Activated CD4-positive, alpha-beta T cell treated with anti-CD3 and anti-CD28 coated beads, Interleukin-2, amount 10 ng/mL, durations not matched to agents 7 days and 5 days (primary cell): ENCODE results near the gene PVRIG. TPM values are rescaled to one million over a fixed set of nuclear protein-coding genes. Genes with fewer than 3 reads are reported as not detected.
"Not testable (repeated sequence)": the region's sequence is repeated elsewhere in the genome, so short reads cannot be mapped to it uniquely, and the experiment has no call there.

Source experiments
- CTCF ChIA-PET: fragments of 350-600 bp; sonication (Branson Sonifier 250); formaldehyde crosslinking; loops from one replicate; lab custom pipeline; 2021; ENCODE audit warnings: antibody characterized with exemption; lab: Charles Lee
- POLR2A ChIA-PET: fragments of 350-600 bp; sonication (Branson Sonifier 250); formaldehyde crosslinking; loops from one replicate; lab custom pipeline; 2021; ENCODE audit warnings: antibody characterized with exemption; lab: Charles Lee
- DNase-seq: peaks from one replicate; pipeline ENCODE4 v3.0.0-alpha.2; 2020
- H3K27ac Mint-ChIP-seq: one replicate; pipeline ENCODE4 v1.8.0; 2021; ENCODE audit warnings: mild to moderate bottlenecking, moderate library complexity, mixed read lengths
- H3K27me3 Mint-ChIP-seq: one replicate; pipeline ENCODE4 v1.8.0; 2021; ENCODE audit warnings: mixed read lengths
- H3K36me3 Mint-ChIP-seq: one replicate; pipeline ENCODE4 v1.8.0; 2021; ENCODE audit warnings: low read depth, mixed read lengths
- H3K4me1 Mint-ChIP-seq: one replicate; pipeline ENCODE4 v1.8.0; 2021; ENCODE audit warnings: mixed read lengths
- H3K4me3 Mint-ChIP-seq: one replicate; pipeline ENCODE4 v1.8.0; 2021; ENCODE audit warnings: mild to moderate bottlenecking, moderate library complexity, mixed read lengths
- H3K9me3 Mint-ChIP-seq: one replicate; pipeline ENCODE4 v1.8.0; 2021; ENCODE audit warnings: mixed read lengths
- total RNA-seq, 2 experiments: library from RNA; stranded (reverse); gene quantifications; one replicate each; pipeline ENCODE4 v1.2.3, GENCODE V29; 2021

PVRIG gene
- total RNA-seq: 10 to 100 TPM; 61.2 to 66.6 TPM

DNA sequence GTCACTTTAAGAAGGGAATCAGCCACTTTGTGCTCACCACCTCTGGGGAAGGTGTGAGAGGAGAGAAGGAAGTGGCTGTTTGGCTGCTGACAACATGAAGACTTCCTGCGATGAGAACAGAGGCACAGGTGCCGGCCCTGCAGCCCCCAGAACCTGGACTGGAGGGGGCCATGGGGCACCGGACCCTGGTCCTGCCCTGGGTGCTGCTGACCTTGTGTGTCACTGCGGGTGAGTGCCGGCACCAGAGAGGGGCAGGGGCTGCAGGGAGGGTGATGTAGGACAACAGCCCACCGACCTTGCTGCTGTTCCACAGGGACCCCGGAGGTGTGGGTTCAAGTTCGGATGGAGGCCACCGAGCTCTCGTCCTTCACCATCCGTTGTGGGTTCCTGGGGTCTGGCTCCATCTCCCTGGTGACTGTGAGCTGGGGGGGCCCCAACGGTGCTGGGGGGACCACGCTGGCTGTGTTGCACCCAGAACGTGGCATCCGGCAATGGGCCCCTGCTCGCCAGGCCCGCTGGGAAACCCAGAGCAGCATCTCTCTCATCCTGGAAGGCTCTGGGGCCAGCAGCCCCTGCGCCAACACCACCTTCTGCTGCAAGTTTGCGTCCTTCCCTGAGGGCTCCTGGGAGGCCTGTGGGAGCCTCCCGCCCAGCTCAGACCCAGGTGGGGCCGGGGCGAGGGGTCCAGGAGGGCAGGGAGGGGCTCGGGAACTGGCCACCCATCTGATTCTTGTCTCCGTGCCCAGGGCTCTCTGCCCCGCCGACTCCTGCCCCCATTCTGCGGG, at the start of gene PVRIG:
Gene PVRIG (plus strand): TSS at position 149 of the 785 bp plus-strand sequence. CDS start 22 bp downstream, at position 171.
- CTCF ChIA-PET: interaction anchor here (1.2 to 2.4 kb wide), 3 partner anchors 14 to 95 kb away, joined by 3 to 7 read pairs (median 5); no protein-coding TSS in a partner anchor
- H3K9me3 Mint-ChIP-seq: not testable (repeated sequence)
- peaks cover 68% of the 10 kb centered on the region for H3K4me1 Mint-ChIP-seq

GRCh38 chr7:100170101-100170897, 49.5 kb upstream of the PVRIG start:
- H3K27me3 Mint-ChIP-seq: peaks cover 9% of the 10 kb centered on the region
- peaks cover 70% of the 10 kb centered on the region for H3K4me1 Mint-ChIP-seq
- POLR2A ChIA-PET: no interaction called here
- CTCF ChIA-PET: interaction anchor here (0.6 to 1.5 kb wide), 3 partner anchors 10 to 20 kb away, joined by 3 to 5 read pairs (median 5); no protein-coding TSS in a partner anchor
- DNase-seq: no peak
- peaks cover 11% of the 10 kb centered on the region for H3K36me3 Mint-ChIP-seq
- H3K4me3 Mint-ChIP-seq: peak overlapping the region; percentile 61
- H3K9me3 Mint-ChIP-seq: no peaks in the 10 kb centered on the region
- peak overlapping the region; percentile 84 for H3K27ac Mint-ChIP-seq

More for the DNA sequence above, at the start of gene PVRIG:
- Mint-ChIP-seq H3K4me3 (peak within 1 kb of the TSS; percentile 82), H3K27ac (peak within 1 kb of the TSS; percentile 98), H3K36me3 (peaks cover 54% of the 10 kb centered on the region)
- POLR2A ChIA-PET, H3K27me3 Mint-ChIP-seq: not testable (repeated sequence)
- peak; percentile 41 for DNase-seq

DNA sequence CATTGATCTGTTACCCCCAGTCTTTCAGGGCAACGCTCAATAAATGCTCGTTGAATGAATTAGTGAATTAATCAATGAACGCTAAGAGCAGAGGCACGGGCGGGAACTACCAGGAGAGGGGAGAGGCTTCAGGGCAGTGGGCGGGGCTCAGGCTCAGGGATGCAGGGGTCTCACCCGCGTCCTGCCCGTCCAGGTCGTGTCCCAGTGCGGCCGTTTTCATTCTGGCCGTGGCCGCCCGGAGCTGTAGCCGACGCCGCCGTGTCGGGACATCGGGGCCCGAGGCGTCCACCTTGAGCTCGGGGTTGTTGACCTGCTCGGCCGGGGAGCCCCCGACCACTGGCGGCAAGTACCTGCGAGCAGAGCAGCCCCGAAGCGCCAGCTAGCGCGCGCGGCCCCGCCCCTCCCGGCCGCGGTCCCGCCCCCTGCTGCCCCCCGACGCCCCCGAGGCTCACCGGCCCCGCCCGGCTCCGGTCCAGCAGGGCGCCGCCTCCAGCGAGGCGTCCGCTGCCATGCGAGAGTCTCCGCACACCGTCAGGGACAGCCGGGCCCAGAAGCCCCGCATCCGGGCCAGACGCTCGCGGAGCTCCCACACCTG, 48.6 kb upstream of the PVRIG start:
- Mint-ChIP-seq H3K4me1 (peaks cover 69% of the 10 kb centered on the region), H3K4me3 (peak overlapping the region; percentile 61), H3K36me3 (peaks cover 13% of the 10 kb centered on the region), H3K9me3 (no peaks in the 10 kb centered on the region), H3K27ac (peak overlapping the region; percentile 84), H3K27me3 (peaks cover 9% of the 10 kb centered on the region)
- DNase-seq: peak; percentile 33
- ChIA-PET POLR2A (no interaction called here), CTCF (interaction anchor here (0.6 to 1.5 kb wide), 4 partner anchors 7 to 19 kb away, joined by 3 to 5 read pairs (median 4); no protein-coding TSS in a partner anchor)

- ChIA-PET POLR2A (interaction anchor here (1.0 kb wide), 1 partner anchor 36 kb away, joined by 3 read pairs; no protein-coding TSS in a partner anchor), CTCF (interaction anchor here (0.6 to 1.5 kb wide), 4 partner anchors 8 to 48 kb away, joined by 3 to 5 read pairs (median 4); no protein-coding TSS in a partner anchor)
- peak overlapping the region; percentile 63 for H3K4me3 Mint-ChIP-seq
- H3K9me3 Mint-ChIP-seq: no peaks in the 10 kb centered on the region
- H3K4me1 Mint-ChIP-seq: peaks cover 69% of the 10 kb centered on the region
- H3K27ac Mint-ChIP-seq: no peak overlapping the region
- DNase-seq: no peak
- H3K36me3 Mint-ChIP-seq: peaks cover 13% of the 10 kb centered on the region
- peaks cover 9% of the 10 kb centered on the region for H3K27me3 Mint-ChIP-seq
These were observed 47.9 kb upstream of the PVRIG start for GRCh38 chr7:100171840-100172239.

DNA sequence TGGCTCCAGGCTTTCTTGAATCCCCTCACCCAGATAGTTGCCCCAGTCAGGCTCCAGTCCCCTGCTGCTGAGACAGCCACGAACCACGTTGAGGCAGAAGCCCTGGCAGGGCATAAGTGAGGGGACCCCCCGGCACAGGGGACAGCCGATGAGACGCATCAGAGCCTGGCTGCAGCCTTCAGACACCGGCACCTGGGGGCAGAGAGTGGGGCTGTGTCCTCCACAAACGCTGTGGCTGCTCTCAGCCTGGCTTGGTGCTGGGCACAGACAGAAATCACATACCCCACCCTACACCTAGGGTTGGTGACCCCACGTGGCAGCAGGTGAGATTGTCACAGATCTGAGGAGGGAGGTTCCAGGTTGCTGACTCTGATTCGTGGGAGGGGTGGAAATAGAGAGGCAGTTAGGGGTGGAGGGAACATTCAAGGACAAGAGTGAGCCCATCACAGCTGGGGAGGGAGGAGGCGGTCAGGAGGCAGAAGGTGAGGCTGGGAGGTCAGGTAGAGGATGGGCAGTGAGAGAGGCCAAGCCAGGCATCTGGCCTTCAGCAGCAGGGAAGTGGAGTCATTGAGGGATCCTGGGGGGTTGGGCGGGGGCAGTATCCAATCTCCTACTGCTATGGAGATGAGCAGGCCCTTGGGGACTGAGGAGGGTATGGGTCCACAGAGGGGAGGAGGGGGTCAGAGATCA, 45.8 kb upstream of the PVRIG start:
- H3K4me3 Mint-ChIP-seq: no peak overlapping the region
- H3K9me3 Mint-ChIP-seq: no peaks in the 10 kb centered on the region
- no peak overlapping the region for H3K27ac Mint-ChIP-seq
- DNase-seq: no peak
- POLR2A ChIA-PET: interaction anchor here (0.7 kb wide), 1 partner anchor 25 kb away, joined by 3 read pairs; the partner anchor contains the start of gene LAMTOR4
- CTCF ChIA-PET: interaction anchor here (0.7 to 1.0 kb wide), 3 partner anchors 15 to 851 kb away, joined by 3 to 4 read pairs (median 3); no protein-coding TSS in a partner anchor
- peaks cover 16% of the 10 kb centered on the region for H3K36me3 Mint-ChIP-seq
- H3K27me3 Mint-ChIP-seq: peaks cover 9% of the 10 kb centered on the region
- H3K4me1 Mint-ChIP-seq: peaks cover 65% of the 10 kb centered on the region

GRCh38 chr7:100174582-100174981, 45.2 kb upstream of the PVRIG start:
- Mint-ChIP-seq H3K27ac (no peak overlapping the region), H3K27me3 (peaks cover 9% of the 10 kb centered on the region), H3K36me3 (peaks cover 16% of the 10 kb centered on the region), H3K4me1 (peaks cover 65% of the 10 kb centered on the region), H3K4me3 (no peak overlapping the region), H3K9me3 (no peaks in the 10 kb centered on the region)
- no peak for DNase-seq
- POLR2A ChIA-PET: no interaction called here
- CTCF ChIA-PET: interaction anchor here (1.1 kb wide), 1 partner anchor 16 kb away, joined by 4 read pairs; no protein-coding TSS in a partner anchor

DNA sequence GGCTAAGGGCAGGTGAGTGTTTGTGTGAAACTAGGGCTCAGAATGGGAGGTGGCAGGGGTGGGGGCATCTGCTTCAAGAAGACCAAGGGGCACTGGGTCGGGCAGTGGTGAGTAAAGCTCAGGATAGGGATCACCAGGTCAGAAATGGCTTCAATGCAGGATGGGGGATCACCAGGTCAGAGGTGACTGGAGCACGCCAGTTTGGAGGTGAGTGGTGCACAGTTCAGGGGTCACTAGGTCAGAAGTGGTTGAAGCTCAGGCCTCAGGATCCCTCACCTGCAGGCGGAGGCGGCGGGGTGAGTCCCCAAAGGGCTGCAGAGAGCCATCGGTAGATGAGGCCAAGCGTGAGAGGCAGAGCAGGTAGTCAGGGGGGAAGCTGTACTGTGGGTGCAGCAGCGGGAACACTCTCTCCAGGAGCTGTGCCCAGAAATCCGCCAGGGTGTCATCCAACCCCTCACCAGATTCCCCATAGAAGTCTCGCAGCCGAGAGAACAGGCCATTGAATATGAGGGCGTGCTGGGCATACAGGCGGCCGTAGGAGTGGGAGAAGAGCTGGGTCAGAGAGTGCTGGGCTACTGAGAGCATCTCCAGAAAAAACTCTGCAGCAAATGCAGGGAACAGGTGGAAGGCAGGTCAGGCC, 44.3 kb upstream of the PVRIG start:
- Mint-ChIP-seq H3K27ac (peak overlapping the region; percentile 57), H3K4me3 (peak overlapping the region; percentile 64), H3K36me3 (peaks cover 18% of the 10 kb centered on the region), H3K4me1 (peaks cover 61% of the 10 kb centered on the region), H3K9me3 (peaks cover 2% of the 10 kb centered on the region), H3K27me3 (peaks cover 8% of the 10 kb centered on the region)
- ChIA-PET CTCF (interaction anchor here (1.1 to 3.7 kb wide), 3 partner anchors 15 to 44 kb away, joined by 3 to 13 read pairs (median 4); no protein-coding TSS in a partner anchor), POLR2A (no interaction called here)
- DNase-seq: no peak

- ChIA-PET POLR2A (interaction anchor here (0.8 to 1.0 kb wide), 2 partner anchors 223 to 252 kb away, joined by 3 to 7 read pairs; partner anchors contain the start of gene ZCWPW1), CTCF (interaction anchor here (0.6 to 3.7 kb wide), 7 partner anchors 8 to 48 kb away, joined by 3 to 13 read pairs (median 4); partner anchors contain the start of gene GAL3ST4)
- H3K9me3 Mint-ChIP-seq: peaks cover 5% of the 10 kb centered on the region
- DNase-seq: no peak
- H3K27me3 Mint-ChIP-seq: peaks cover 2% of the 10 kb centered on the region
- peak overlapping the region; percentile 78 for H3K4me3 Mint-ChIP-seq
- H3K36me3 Mint-ChIP-seq: peaks cover 23% of the 10 kb centered on the region
- H3K27ac Mint-ChIP-seq: peak overlapping the region; percentile 59
- H3K4me1 Mint-ChIP-seq: peaks cover 64% of the 10 kb centered on the region
These were observed 43.4 kb upstream of the PVRIG start for GRCh38 chr7:100176096-100177044.

- H3K9me3 Mint-ChIP-seq: peaks cover 5% of the 10 kb centered on the region
- DNase-seq: peak; percentile 98
- peaks cover 69% of the 10 kb centered on the region for H3K4me1 Mint-ChIP-seq
- no peaks in the 10 kb centered on the region for H3K27me3 Mint-ChIP-seq
- ChIA-PET POLR2A (interaction anchor here (0.8 to 1.0 kb wide), 2 partner anchors 224 to 251 kb away, joined by 3 to 7 read pairs; partner anchors contain the start of gene ZCWPW1), CTCF (interaction anchor here (0.6 to 3.7 kb wide), 7 partner anchors 9 to 46 kb away, joined by 3 to 13 read pairs (median 4); partner anchors contain the start of gene GAL3ST4)
- H3K27ac Mint-ChIP-seq: peak within 1 kb of the TSS; percentile 75
- H3K4me3 Mint-ChIP-seq: peak within 1 kb of the TSS; percentile 78
- peaks cover 24% of the 10 kb centered on the region for H3K36me3 Mint-ChIP-seq
These were observed 42.4 kb upstream of the PVRIG start, which contains the start of the genes GPC2 and STAG3 for GRCh38 chr7:100177045-100178001. TSS of gene GPC2 (minus strand) at chr7:100177381. CDS start at chr7:100177199, 182 bp downstream. TSS of gene STAG3 (plus strand) at chr7:100177918. CDS start at chr7:100180557, 2,639 bp downstream.
